ENCODE measurements around the gene DSCAML1.

DSCAML1 gene

GRCh38 chr11:117525866-117526542 is 271.0 kb downstream of the DSCAML1 start:
- no peak for TF ChIP-seq CTCF (conservative IDR thresholded peaks at IDR 0.05)
- H3K27ac ChIP-seq = no peak overlapping the region

GRCh38 chr11:117524468-117525183 is 272.4 kb downstream of the DSCAML1 start:
- no peak overlapping the region for H3K27ac ChIP-seq
- no peak for TF ChIP-seq CTCF (conservative IDR thresholded peaks at IDR 0.05)

GRCh38 chr11:117523680-117524079 is 273.3 kb downstream of the DSCAML1 start:
- no peak overlapping the region for H3K27ac ChIP-seq
- TF ChIP-seq CTCF (conservative IDR thresholded peaks at IDR 0.05) = no peak

DNA sequence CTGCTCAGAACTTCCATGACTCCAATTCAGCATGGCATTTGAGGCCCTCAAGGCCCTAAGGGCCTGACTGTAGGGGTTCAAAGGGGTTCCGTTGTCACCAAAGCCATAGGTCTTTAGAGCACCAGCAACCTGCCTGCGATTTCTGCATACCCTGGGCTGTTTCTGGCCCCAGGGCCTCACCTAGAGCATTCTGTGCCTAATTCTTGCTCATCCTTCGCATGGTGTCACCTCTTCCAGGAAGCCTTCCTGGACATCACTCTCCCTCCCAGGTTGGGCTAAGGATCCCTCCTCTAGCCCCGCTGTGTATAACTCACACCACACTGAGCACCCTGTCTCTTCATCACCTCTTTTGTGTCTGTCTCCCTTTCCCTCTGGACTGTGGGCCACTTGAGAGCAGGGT is 275.0 kb downstream of the DSCAML1 start:
- no peak for TF ChIP-seq CTCF (conservative IDR thresholded peaks at IDR 0.05)
- H3K27ac ChIP-seq = no peak overlapping the region

DNA sequence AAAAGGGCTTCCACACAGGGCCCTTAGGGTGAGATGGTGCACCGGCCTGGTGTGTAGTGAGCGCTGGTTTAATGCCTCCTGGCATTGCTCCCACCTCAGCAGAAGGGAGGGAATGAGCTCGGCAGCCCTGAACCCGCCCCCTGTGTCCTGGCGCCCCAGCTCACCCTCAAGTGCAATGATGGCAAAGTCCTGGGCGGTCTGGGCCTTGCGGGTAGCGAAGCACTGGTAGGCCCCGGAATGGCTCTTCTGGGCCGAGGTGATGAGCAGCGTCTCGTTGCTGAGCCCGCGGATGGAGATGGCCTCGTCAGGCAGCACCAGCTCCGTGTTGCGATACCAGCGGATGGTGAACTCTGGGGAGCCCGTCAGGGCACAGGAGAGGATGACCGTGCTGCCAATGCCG is 276.1 kb downstream of the DSCAML1 start:
- no peak for TF ChIP-seq CTCF (conservative IDR thresholded peaks at IDR 0.05)
- H3K27ac ChIP-seq = peak overlapping the region; percentile 77; the same call in 1 of the 2 replicates

GRCh38 chr11:117520201-117520600 is 276.8 kb downstream of the DSCAML1 start:
- peak overlapping the region; percentile 77 for H3K27ac ChIP-seq
- no peak; the same call in 1 of the 2 replicates for TF ChIP-seq CTCF (conservative IDR thresholded peaks at IDR 0.05)

DNA sequence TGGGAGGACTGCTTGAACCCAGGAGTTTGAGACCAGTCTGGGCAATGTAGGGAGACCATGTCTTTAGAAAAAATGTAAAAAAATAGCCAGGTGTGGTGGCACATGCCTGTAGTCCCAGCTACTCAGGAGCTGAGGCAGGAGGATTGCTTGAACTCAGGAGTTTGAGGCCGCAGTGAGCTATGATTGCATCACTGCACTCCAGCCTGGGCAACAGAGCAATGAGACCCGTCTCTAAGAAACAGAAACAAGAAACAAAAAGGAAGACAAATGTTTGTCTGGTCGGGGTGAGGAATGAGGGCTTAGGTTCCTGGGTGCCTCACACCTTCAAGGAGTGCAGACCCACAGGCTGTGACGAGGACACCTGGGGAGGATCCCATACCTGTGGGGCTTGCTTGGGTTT is 277.4 kb downstream of the DSCAML1 start:
- TF ChIP-seq CTCF (conservative IDR thresholded peaks at IDR 0.05) = no peak
- H3K27ac ChIP-seq = peak overlapping the region; percentile 77

All from VCaP (cell line).